H1 (cell line): Measurements from ENCODE around the gene PDE2A. TPM values are rescaled to one million over a fixed set of nuclear protein-coding genes. Genes with fewer than 3 reads are reported as not detected.

Source experiments
- CTCF ChIA-PET: fragments of 300-600 bp; sonication (Branson Sonifier 250); formaldehyde crosslinking; loops from one replicate; lab custom pipeline; 2021; ENCODE audit not compliant: partially characterized antibody; lab: Charles Lee
- POLR2A ChIA-PET: fragments of 300-600 bp; sonication (Branson Sonifier 250); formaldehyde crosslinking; loops from one replicate; lab custom pipeline; 2021; ENCODE audit warnings: inconsistent platforms; ENCODE audit not compliant: partially characterized antibody; lab: Charles Lee
- DNase-seq, 2 experiments: peaks; one replicate each; pipeline versions ENCODE4 v3.0.0 to v3.0.0-alpha.2; 2010 to 2022; ENCODE audit warnings: low spot score in 2 of 2, low read depth in 1 of 2, mixed read lengths in 1 of 2
- FAIRE-seq: peaks from 2 replicates; lab custom pipeline; 2011; peaks lifted over from hg19 to GRCh38; lab: Jason Lieb, UNC
- H2AFZ ChIP-seq: 2 replicates; pipeline ENCODE4 v1.8.1; 2012; ENCODE audit warnings: low read length, inconsistent platforms
- H2AK5ac ChIP-seq: 2 replicates; pipeline ENCODE4 v1.6.1; 2013; ENCODE audit warnings: low read depth, low read length
- H2BK120ac ChIP-seq: replicated peaks from 2 replicates; pipeline ENCODE3; 2013; ENCODE audit warnings: low read depth, low read length, inconsistent platforms
- H2BK12ac ChIP-seq: 2 replicates; pipeline ENCODE4 v1.6.1; 2013; ENCODE audit warnings: low read depth, low read length
- H2BK15ac ChIP-seq: 2 replicates; pipeline ENCODE4 v1.6.1; 2013; ENCODE audit warnings: low read length
- H2BK20ac ChIP-seq: 2 replicates; pipeline ENCODE4 v1.6.1; 2013; ENCODE audit warnings: low read length
- H2BK5ac ChIP-seq: 2 replicates; pipeline ENCODE4 v1.6.1; 2013; ENCODE audit warnings: low read depth, low read length
- H3K14ac ChIP-seq: 2 replicates; pipeline ENCODE4 v1.6.1; 2013; ENCODE audit warnings: inconsistent platforms; ENCODE audit not compliant: insufficient read length
- H3K18ac ChIP-seq: 2 replicates; pipeline ENCODE4 v1.6.1; 2013; ENCODE audit warnings: low read length; ENCODE audit errors: extremely low read depth
- H3K23ac ChIP-seq: 2 replicates; pipeline ENCODE4 v1.6.1; 2013; ENCODE audit warnings: inconsistent platforms; ENCODE audit not compliant: insufficient read length
- H3K23me2 ChIP-seq: 2 replicates; pipeline ENCODE4 v1.6.1; 2013; ENCODE audit warnings: low read depth, low read length
- H3K27ac ChIP-seq: 2 replicates; pipeline ENCODE4 v1.6.1; 2011; ENCODE audit warnings: low read depth, low read length, inconsistent platforms
- H3K27me3 ChIP-seq, 4 experiments: replicated peaks in 1 of 4; 1 replicate in 1 of 4; 2 replicates in 3 of 4; pipeline versions ENCODE4 v1.6.1 to v1.8.1; 2011 to 2013; ENCODE audit warnings: low read length in 3 of 4, mild to moderate bottlenecking in 3 of 4, inconsistent platforms in 2 of 4, mixed read lengths in 2 of 4, moderate library complexity in 1 of 4; ENCODE audit not compliant: control insufficient read depth in 3 of 4, insufficient read depth in 3 of 4; ENCODE audit errors: extremely low read depth in 1 of 4
- H3K36me3 ChIP-seq, 4 experiments: 2 replicates each; pipeline versions ENCODE4 v1.6.1 to v1.8.1; 2011 to 2013; ENCODE audit warnings: mild to moderate bottlenecking in 4 of 4, low read length in 3 of 4, moderate library complexity in 2 of 4, control low read depth in 1 of 4, inconsistent platforms in 1 of 4; ENCODE audit not compliant: insufficient read depth in 4 of 4, control insufficient read depth in 2 of 4
- H3K4ac ChIP-seq: replicated peaks from 2 replicates; pipeline ENCODE3; 2013; ENCODE audit warnings: low read length, low read depth, mixed read lengths, inconsistent platforms; ENCODE audit not compliant: insufficient read length
- H3K4me1 ChIP-seq, 4 experiments: replicated peaks in 1 of 4; 1 replicate in 1 of 4; 2 replicates in 3 of 4; pipeline versions ENCODE4 v1.6.1 to v1.8.1; 2011 to 2013; ENCODE audit warnings: low read length in 3 of 4, inconsistent platforms in 2 of 4, mixed read lengths in 1 of 4; ENCODE audit not compliant: insufficient read depth in 4 of 4, control insufficient read depth in 3 of 4
- H3K4me2 ChIP-seq, 2 experiments: 2 replicates each; pipeline versions ENCODE4 v1.6.1 to v1.8.1; 2011 to 2013; ENCODE audit warnings: low read depth in 2 of 2, low read length in 2 of 2, control low read depth in 1 of 2, inconsistent platforms in 1 of 2, mild to moderate bottlenecking in 1 of 2; ENCODE audit not compliant: insufficient read depth in 1 of 2
- H3K4me3 ChIP-seq, 4 experiments: fragments of 200-600, 300-600 bp in 1 of 4; sonication (generic), shearing (Covaris generic), sonication (Bioruptor Twin) in 1 of 4; 2 replicates each; pipeline versions ENCODE4 v1.5.1 to v1.8.1; 2011 to 2016; ENCODE audit warnings: low read length in 4 of 4, low read depth in 3 of 4, control low read depth in 2 of 4, inconsistent platforms in 2 of 4, mild to moderate bottlenecking in 2 of 4, mixed read lengths in 1 of 4, moderate library complexity in 1 of 4; ENCODE audit not compliant: insufficient read depth in 2 of 4; ENCODE audit errors: extremely low read depth in 1 of 4
- H3K56ac ChIP-seq: replicated peaks from 2 replicates; pipeline ENCODE3; 2013; ENCODE audit warnings: low read depth, mild to moderate bottlenecking, mixed read lengths, low read length, inconsistent platforms; ENCODE audit not compliant: insufficient read length
- H3K79me1 ChIP-seq: 2 replicates; pipeline ENCODE4 v1.6.1; 2013; ENCODE audit warnings: low read depth, low read length, control low read depth
- H3K79me2 ChIP-seq, 2 experiments: 2 replicates each; pipeline versions ENCODE4 v1.6.1 to v1.8.1; 2012 to 2013; ENCODE audit warnings: low read length in 2 of 2, mild to moderate bottlenecking in 2 of 2, inconsistent platforms in 1 of 2; ENCODE audit not compliant: insufficient read depth in 2 of 2, control insufficient read depth in 1 of 2
- H3K9ac ChIP-seq, 4 experiments: replicated peaks in 1 of 4; 1 replicate in 1 of 4; 2 replicates in 3 of 4; pipeline versions ENCODE4 v1.6.1 to v1.8.1; 2011 to 2013; ENCODE audit warnings: low read depth in 3 of 4, low read length in 3 of 4, control low read depth in 2 of 4, mild to moderate bottlenecking in 2 of 4, moderate library complexity in 2 of 4, inconsistent platforms in 1 of 4; ENCODE audit errors: extremely low read depth in 1 of 4
- H3K9me3 ChIP-seq, 2 experiments: 2 replicates each; pipeline versions ENCODE4 v1.6.1 to v1.8.1; 2012 to 2013; ENCODE audit warnings: mild to moderate bottlenecking in 2 of 2, moderate library complexity in 2 of 2, control low read depth in 1 of 2, inconsistent platforms in 1 of 2, low read depth in 1 of 2, low read length in 1 of 2, mixed read lengths in 1 of 2; ENCODE audit not compliant: insufficient read depth in 2 of 2
- H4K20me1 ChIP-seq, 2 experiments: replicated peaks in 1 of 2; 2 replicates each; pipeline versions ENCODE3 to v1.8.1; 2011 to 2013; ENCODE audit warnings: inconsistent platforms in 2 of 2, low read length in 2 of 2, mild to moderate bottlenecking in 1 of 2; ENCODE audit not compliant: insufficient read depth in 2 of 2, control insufficient read depth in 1 of 2
- H4K5ac ChIP-seq: 2 replicates; pipeline ENCODE4 v1.6.1; 2013; ENCODE audit warnings: low read length, low read depth, mixed read lengths, inconsistent platforms; ENCODE audit not compliant: insufficient read length
- H4K8ac ChIP-seq: 2 replicates; pipeline ENCODE4 v1.8.0; 2013; ENCODE audit warnings: mild to moderate bottlenecking, moderate library complexity, low read length, inconsistent platforms; ENCODE audit not compliant: insufficient read depth; ENCODE audit errors: extremely low read depth
- H4K91ac ChIP-seq: replicated peaks from 2 replicates; pipeline ENCODE3; 2013; ENCODE audit warnings: low read length, mixed read lengths, inconsistent platforms; ENCODE audit not compliant: insufficient read length
- ASH2L ChIP-seq: fragments of 200-600, 300-600 bp; sonication (generic); IDR thresholded peaks from one replicate; pipeline ENCODE4 v1.7.1; 2017; ENCODE audit warnings: low read length
- BACH1 ChIP-seq: IDR thresholded peaks from 2 replicates; pipeline ENCODE4 v1.6.1; 2012; ENCODE audit warnings: low read length, improper control_type of control experiment
- CBX8 ChIP-seq: fragments of 300-800, 300-1000 bp; sonication (generic); IDR thresholded peaks from 2 replicates; pipeline ENCODE4 v1.7.1; 2016; ENCODE audit warnings: low read depth, low read length, borderline replicate concordance
- EZH2 ChIP-seq: fragments of 200-600 bp; sonication (generic); IDR thresholded peaks from 2 replicates; pipeline ENCODE4 v1.7.1; 2012; ENCODE audit warnings: low read depth, mild to moderate bottlenecking, moderate library complexity, low read length, inconsistent platforms; ENCODE audit not compliant: severe bottlenecking
- MAFK ChIP-seq: IDR thresholded peaks from 2 replicates; pipeline ENCODE4 v1.6.1; 2012; ENCODE audit warnings: low read depth, mild to moderate bottlenecking, improper control_type of control experiment, low read length
- POU5F1 ChIP-seq: IDR thresholded peaks from 2 replicates; pipeline ENCODE4 v1.6.1; 2011; ENCODE audit warnings: low read depth, mild to moderate bottlenecking, low read length, moderate library complexity
- WGBS, 2 experiments: shearing (Covaris generic) in 1 of 2; methylation state at CpG; one replicate each; pipeline versions ENCODE4 v1.1.6 to v1.1.7; 2013 to 2015; ENCODE audit warnings: low lambda C conversion rate in 2 of 2, mixed read lengths in 2 of 2, inconsistent platforms in 1 of 2, low coverage in 1 of 2, missing lambda C conversion rate in 1 of 2; ENCODE audit not compliant: insufficient replicate concordance in 2 of 2, insufficient coverage in 1 of 2, insufficient read length in 1 of 2; ENCODE audit errors: extremely low coverage in 1 of 2, missing lambda C conversion rate in 1 of 2; 5-methylcytosine and 5-hydroxymethylcytosine counted together
- polyA plus RNA-seq, 7 experiments: library from polyadenylated mRNA; depleted of rRNA in 3 of 7; stranded (reverse) in 5 of 7; unstranded in 2 of 7; fragments of >200 nt in 5 of 7; fragments of 200-250 nt in 2 of 7; gene quantifications; 1 replicate in 5 of 7; 2 replicates in 1 of 7; 4 replicates in 1 of 7; pipeline versions ENCODE4 v1.2.1 to v1.2.3, GENCODE V29; 2011 to 2013; ENCODE audit warnings: missing spikeins in 2 of 7, mixed read lengths in 2 of 7
- total RNA-seq: library from RNA; stranded (reverse); fragmentation: NEBNext Ultra II Directional; extraction: Animal tissue kit (Norgen Biotek cat#: 25700); gene quantifications from 2 replicates; pipeline ENCODE4 v1.2.1, GENCODE V29; 2021

The PDE2A gene
- total and polyA plus RNA-seq, 2 of the 8 experiments (the other 6 are each of a cell fraction or from before 2014, with no cell fraction given), result 3.4 to 7.1 TPM

- H2BK120ac ChIP-seq, result no peak overlapping the region
- no peaks in the 10 kb centered on the region for H3K9me3 ChIP-seq
- H3K4me1 ChIP-seq, result peaks cover 4 to 9% (median 8%) of the 10 kb centered on the region in 4 experiments; a peak in 6 of 7 replicates
- no peak overlapping the region for H2BK20ac ChIP-seq
- TF ChIP-seq CBX8 (no peak), EZH2 (no peak), BACH1 (peak; percentile 92), ASH2L (peak; percentile 41), MAFK (peak; percentile 95), POU5F1 (no peak)
- TF ChIP-seq, all 59 proteins: peak for 3
- H3K23ac ChIP-seq, result peak overlapping the region; percentile 20
- no peaks in the 10 kb centered on the region for H3K36me3 ChIP-seq
- H3K79me1 ChIP-seq, result no peaks in the 10 kb centered on the region
- peak overlapping the region; percentile 24 for H3K14ac ChIP-seq
- DNase-seq, result no peak
- no peak overlapping the region for H3K9ac ChIP-seq
- peak overlapping the region; percentile 97 for H2AFZ ChIP-seq
- peak overlapping the region; percentile 74 for H4K5ac ChIP-seq
- H3K27me3 ChIP-seq, result no peaks in the 10 kb centered on the region; a peak in 1 of 7 replicates
- 53% methylated on average over 3 of the region's 3 CpGs; no CpG with 5 or more reads in 1 of the 2 experiments for WGBS, 2 experiments
- H2BK12ac ChIP-seq, result no peak overlapping the region
- H3K18ac ChIP-seq, result 0 out of 2 replicates have a peak overlapping the region, but pooled peaks have one; percentile 0
- POLR2A ChIA-PET, result interaction anchor here (0.9 kb wide), 2 partner anchors 10 to 422 kb away, joined by 3 to 5 read pairs; partner anchors contain the start of gene ANAPC15
- H2AK5ac ChIP-seq, result no peak overlapping the region
- no peak overlapping the region for H3K27ac ChIP-seq
- peak; percentile 71 for FAIRE-seq
- peak overlapping the region; percentile 50 for H4K91ac ChIP-seq
- H3K23me2 ChIP-seq, result no peaks in the 10 kb centered on the region; the same call in 1 of the 2 replicates
- CTCF ChIA-PET, result interaction anchor here (0.7 to 1.9 kb wide), 9 partner anchors 9 to 103 kb away, joined by 3 to 7 read pairs (median 5); no protein-coding TSS in a partner anchor
- no peak overlapping the region for H3K4me3 ChIP-seq
- H4K20me1 ChIP-seq, result no peaks in the 10 kb centered on the region
- peak overlapping the region in 1 of 2 experiments; percentile 23; a peak in 3 of 4 replicates for H3K4me2 ChIP-seq
- H4K8ac ChIP-seq, result no peak overlapping the region
- no peak overlapping the region for H2BK15ac ChIP-seq
- no peak overlapping the region for H3K56ac ChIP-seq
- no peak overlapping the region for H2BK5ac ChIP-seq
- H3K4ac ChIP-seq, result no peak overlapping the region
- no peaks in the 10 kb centered on the region for H3K79me2 ChIP-seq
Observed at GRCh38 chr11:72534371-72535193, 139.6 kb downstream of the PDE2A start.
